ENCODE results near the gene HNRNPM. TPM values are rescaled to one million over a fixed set of nuclear protein-coding genes. Genes with fewer than 3 reads are reported as not detected.

HNRNPM gene
- total and polyA plus RNA-seq, 2 donors (not counting 1 experiment from before 2014, with no cell fraction given): 137 to 221 TPM

DNA sequence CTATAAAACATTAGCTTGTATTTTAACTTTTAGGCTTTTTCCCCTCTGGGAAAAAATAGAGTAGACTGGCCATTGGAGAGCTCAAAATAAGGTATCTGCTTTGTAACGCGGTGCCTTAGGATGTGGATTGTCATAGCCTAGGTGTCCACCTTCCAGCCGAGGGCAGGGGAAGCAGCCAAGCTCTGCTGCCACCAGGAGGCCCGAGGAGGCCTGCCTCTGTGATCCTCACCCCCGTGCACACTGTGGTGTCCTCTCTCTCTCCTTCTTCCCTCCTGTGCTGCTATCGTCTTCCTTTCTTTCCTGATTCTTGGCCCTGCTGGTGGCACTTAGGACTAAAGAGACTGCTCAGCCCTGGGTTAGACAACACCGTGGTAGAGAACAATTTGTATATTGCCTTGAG is 11.3 kb downstream of the HNRNPM start:
- H3K27me3 Mint-ChIP-seq: no peaks in the 10 kb centered on the region
- peak overlapping the region; percentile 28 for H3K27ac Mint-ChIP-seq
- DNase-seq (no peak), ATAC-seq (ENCODE audit: low read depth) (no peak)
- POLR2A ChIA-PET: interaction anchor here (0.7 kb wide), 1 partner anchor 10 kb away, joined by 5 read pairs; no protein-coding TSS in a partner anchor
- intact Hi-C loops (cut with micrococcal nuclease): no loop called here
- TF ChIP-seq EZH2 (IDR thresholded peaks at IDR 0.05; ENCODE audit: borderline replicate concordance, insufficient read depth, low read depth, low read length, poor library complexity, severe bottlenecking): no peak
- TF ChIP-seq, protein P1, sequence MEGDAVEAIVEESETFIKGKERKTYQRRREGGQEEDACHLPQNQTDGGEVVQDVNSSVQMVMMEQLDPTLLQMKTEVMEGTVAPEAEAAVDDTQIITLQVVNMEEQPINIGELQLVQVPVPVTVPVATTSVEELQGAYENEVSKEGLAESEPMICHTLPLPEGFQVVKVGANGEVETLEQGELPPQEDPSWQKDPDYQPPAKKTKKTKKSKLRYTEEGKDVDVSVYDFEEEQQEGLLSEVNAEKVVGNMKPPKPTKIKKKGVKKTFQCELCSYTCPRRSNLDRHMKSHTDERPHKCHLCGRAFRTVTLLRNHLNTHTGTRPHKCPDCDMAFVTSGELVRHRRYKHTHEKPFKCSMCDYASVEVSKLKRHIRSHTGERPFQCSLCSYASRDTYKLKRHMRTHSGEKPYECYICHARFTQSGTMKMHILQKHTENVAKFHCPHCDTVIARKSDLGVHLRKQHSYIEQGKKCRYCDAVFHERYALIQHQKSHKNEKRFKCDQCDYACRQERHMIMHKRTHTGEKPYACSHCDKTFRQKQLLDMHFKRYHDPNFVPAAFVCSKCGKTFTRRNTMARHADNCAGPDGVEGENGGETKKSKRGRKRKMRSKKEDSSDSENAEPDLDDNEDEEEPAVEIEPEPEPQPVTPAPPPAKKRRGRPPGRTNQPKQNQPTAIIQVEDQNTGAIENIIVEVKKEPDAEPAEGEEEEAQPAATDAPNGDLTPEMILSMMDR (IDR thresholded peaks at IDR 0.05): no peak
- Histone ChIP-seq H3K79me2 (ENCODE audit: control insufficient read depth, insufficient read depth, low read length) (peaks cover 100% of the 10 kb centered on the region), H2AFZ (ENCODE audit: insufficient read depth, low read depth, low read length, poor library complexity, severe bottlenecking) (no peak overlapping the region), H3K9me3 (ENCODE audit: control extremely low read depth in 1 of 3, control insufficient read depth in 2 of 3, insufficient read depth in 1 of 3, low read length in 2 of 3) (no peaks in the 10 kb centered on the region), H3K27ac (ENCODE audit: low read length in 2 of 2) (no peak overlapping the region), H3K4me1 (ENCODE audit: control insufficient read depth in 2 of 2, insufficient read depth in 2 of 2, low read length in 2 of 2) (peaks cover 42 to 50% of the 10 kb centered on the region in 2 donors), H3K4me2 (replicated peaks; ENCODE audit: low read depth, low read length, poor library complexity, severe bottlenecking) (no peak overlapping the region), H3K9ac (ENCODE audit: low read length) (no peak overlapping the region), H3K36me3 (replicated peaks in 1 of 2; ENCODE audit: control extremely low read depth in 1 of 2, control insufficient read depth in 1 of 2, extremely low read depth in 1 of 2, insufficient read depth in 2 of 2, low read length in 1 of 2) (peaks cover 4 to 87% of the 10 kb centered on the region in 2 experiments), H4K20me1 (ENCODE audit: control insufficient read depth, insufficient read depth, low read length, poor library complexity, severe bottlenecking) (peaks cover 100% of the 10 kb centered on the region), H3K4me3 (ENCODE audit: control extremely low read depth in 1 of 5, extremely low read depth in 1 of 5, insufficient read depth in 1 of 5, low read depth in 2 of 5, low read length in 4 of 5) (no peak overlapping the region), H3K27me3 (replicated peaks in 1 of 4; ENCODE audit: control extremely low read depth in 1 of 4, control insufficient read depth in 3 of 4, insufficient read depth in 4 of 4, low read length in 3 of 4) (no peaks in the 10 kb centered on the region)
- WGBS (ENCODE audit: insufficient coverage): 85% methylated on average over 7 of the region's 7 CpGs
- H3K4me1 Mint-ChIP-seq: peaks cover 88% of the 10 kb centered on the region
- no peak overlapping the region for H3K4me3 Mint-ChIP-seq
- H3K9me3 Mint-ChIP-seq (ENCODE audit: insufficient read depth): no peaks in the 10 kb centered on the region
- CTCF ChIA-PET: no interaction called here

DNA sequence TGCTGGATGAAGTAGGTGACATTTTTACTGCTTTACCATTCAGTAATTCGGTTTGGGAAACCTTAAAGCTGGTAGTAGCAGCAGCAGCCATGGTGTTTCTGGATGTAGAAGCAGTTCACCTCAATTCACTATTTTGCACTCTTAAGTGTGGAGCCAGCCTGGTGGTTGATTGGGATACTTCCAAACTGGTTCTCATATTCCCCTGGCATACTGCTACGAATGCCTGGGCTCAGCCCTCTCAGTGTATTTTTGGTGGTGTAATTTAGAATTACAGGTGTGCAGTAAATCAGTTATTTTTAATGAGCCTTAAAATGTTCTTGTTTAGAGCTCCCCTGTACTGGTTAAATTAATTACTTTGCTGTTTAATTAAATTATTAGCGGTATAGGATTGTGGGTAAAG is 12.4 kb downstream of the HNRNPM start:
- no CpG with 5 or more reads among the region's 3 CpGs for WGBS (ENCODE audit: insufficient coverage)
- peaks cover 34 to 41% of the 10 kb centered on the region in 2 donors for H3K4me1 ChIP-seq (ENCODE audit: control insufficient read depth in 2 of 2, insufficient read depth in 2 of 2, low read length in 2 of 2)

More for the DNA sequence above, 12.4 kb downstream of the HNRNPM start:
- H4K20me1 ChIP-seq (ENCODE audit: control insufficient read depth, insufficient read depth, low read length, poor library complexity, severe bottlenecking): peaks cover 100% of the 10 kb centered on the region
- DNase-seq: no peak
- peaks cover 100% of the 10 kb centered on the region for H3K79me2 ChIP-seq (ENCODE audit: control insufficient read depth, insufficient read depth, low read length)
- Mint-ChIP-seq H3K27ac (no peak overlapping the region), H3K27me3 (no peaks in the 10 kb centered on the region), H3K4me1 (peaks cover 88% of the 10 kb centered on the region), H3K4me3 (no peak overlapping the region), H3K9me3 (ENCODE audit: insufficient read depth) (no peaks in the 10 kb centered on the region)
- no peaks in the 10 kb centered on the region for H3K9me3 ChIP-seq (ENCODE audit: control extremely low read depth in 1 of 3, control insufficient read depth in 2 of 3, insufficient read depth in 1 of 3, low read length in 2 of 3)
- intact Hi-C loops (cut with micrococcal nuclease): no loop called here
- H3K4me2 ChIP-seq (replicated peaks; ENCODE audit: low read depth, low read length, poor library complexity, severe bottlenecking): no peak overlapping the region
- no peaks in the 10 kb centered on the region for H3K27me3 ChIP-seq (replicated peaks in 1 of 4; ENCODE audit: control extremely low read depth in 1 of 4, control insufficient read depth in 3 of 4, insufficient read depth in 4 of 4, low read length in 3 of 4)
- peaks cover 3 to 78% of the 10 kb centered on the region in 2 experiments for H3K36me3 ChIP-seq (replicated peaks in 1 of 2; ENCODE audit: control extremely low read depth in 1 of 2, control insufficient read depth in 1 of 2, extremely low read depth in 1 of 2, insufficient read depth in 2 of 2, low read length in 1 of 2)
- CTCF ChIA-PET: no interaction called here
- no peak overlapping the region for H2AFZ ChIP-seq (ENCODE audit: insufficient read depth, low read depth, low read length, poor library complexity, severe bottlenecking)
- TF ChIP-seq EZH2 (IDR thresholded peaks at IDR 0.05; ENCODE audit: borderline replicate concordance, insufficient read depth, low read depth, low read length, poor library complexity, severe bottlenecking): no peak
- TF ChIP-seq, protein P1 (IDR thresholded peaks at IDR 0.05): no peak
- ATAC-seq (ENCODE audit: low read depth): no peak
- H3K4me3 ChIP-seq (ENCODE audit: control extremely low read depth in 1 of 5, extremely low read depth in 1 of 5, insufficient read depth in 1 of 5, low read depth in 2 of 5, low read length in 4 of 5): no peak overlapping the region
- POLR2A ChIA-PET: no interaction called here
- no peak overlapping the region for H3K9ac ChIP-seq (ENCODE audit: low read length)
- H3K27ac ChIP-seq (ENCODE audit: low read length in 2 of 2): no peak overlapping the region

All from B cell (primary cell).